DMS153 treated with DMSO at 0.1 percent for 48 hours (cell line): Measurements from ENCODE around the gene TMEM82.
A peak's percentile ranks its signal among the peaks of the same experiment; 100 is the strongest.

ENCODE experiments used
- DNase-seq: peaks from one replicate; lab custom pipeline; 2025; ENCODE audit not compliant: unreplicated experiment; lab: John Stamatoyannopoulos, UW

TMEM82 gene

DNA sequence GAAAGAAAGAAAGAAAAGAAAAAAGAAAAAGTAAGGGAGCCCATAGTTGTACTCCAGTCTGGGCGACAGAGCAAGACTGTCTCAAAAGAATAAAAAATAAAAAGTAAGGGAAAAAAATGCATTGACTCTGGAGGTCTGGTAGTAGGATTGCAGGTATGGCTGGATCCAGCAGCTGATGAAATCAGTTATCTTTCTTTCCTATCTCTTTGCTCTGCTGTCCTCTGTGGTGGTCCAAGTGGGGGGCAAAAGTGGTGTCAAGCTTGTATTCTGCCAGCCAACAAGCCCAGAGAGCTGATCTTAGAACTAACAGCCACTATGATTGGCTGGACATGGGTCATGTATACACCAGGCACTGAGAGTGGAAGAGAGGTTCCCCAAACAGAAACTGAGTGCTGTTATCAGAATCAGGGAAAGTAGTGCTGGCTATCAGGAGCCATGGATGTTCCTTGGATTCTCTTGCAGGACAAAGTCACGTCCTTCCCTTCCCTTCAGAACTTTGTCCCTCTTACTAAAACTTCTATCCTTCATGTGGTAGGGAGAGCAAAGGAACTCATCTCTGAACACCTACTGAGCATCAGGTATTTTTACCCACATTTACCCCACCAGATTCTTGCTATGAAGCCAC lies 12.8 kb downstream of the TMEM82 start:
- no peak for DNase-seq

DNA sequence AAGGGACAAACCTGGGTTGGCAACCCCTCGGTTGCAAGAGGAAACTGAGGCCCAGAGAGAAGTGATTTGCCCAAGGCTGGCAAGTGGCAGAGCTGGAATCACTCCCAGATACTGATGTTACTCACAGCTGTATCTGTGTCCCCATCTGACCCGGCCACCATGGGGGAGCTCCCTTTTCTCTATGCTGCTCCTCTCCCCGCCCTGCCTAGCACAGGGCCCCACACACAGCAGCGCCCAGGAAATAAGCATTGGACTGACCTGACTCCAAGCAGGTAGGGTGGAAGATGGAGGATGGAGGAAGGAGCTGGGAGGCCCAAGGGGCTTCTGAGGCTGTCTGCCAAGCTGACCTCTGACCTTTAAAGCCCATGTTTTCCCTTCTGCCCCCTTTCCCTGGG lies 13.3 kb downstream of the TMEM82 start:
- no peak for DNase-seq

DNA sequence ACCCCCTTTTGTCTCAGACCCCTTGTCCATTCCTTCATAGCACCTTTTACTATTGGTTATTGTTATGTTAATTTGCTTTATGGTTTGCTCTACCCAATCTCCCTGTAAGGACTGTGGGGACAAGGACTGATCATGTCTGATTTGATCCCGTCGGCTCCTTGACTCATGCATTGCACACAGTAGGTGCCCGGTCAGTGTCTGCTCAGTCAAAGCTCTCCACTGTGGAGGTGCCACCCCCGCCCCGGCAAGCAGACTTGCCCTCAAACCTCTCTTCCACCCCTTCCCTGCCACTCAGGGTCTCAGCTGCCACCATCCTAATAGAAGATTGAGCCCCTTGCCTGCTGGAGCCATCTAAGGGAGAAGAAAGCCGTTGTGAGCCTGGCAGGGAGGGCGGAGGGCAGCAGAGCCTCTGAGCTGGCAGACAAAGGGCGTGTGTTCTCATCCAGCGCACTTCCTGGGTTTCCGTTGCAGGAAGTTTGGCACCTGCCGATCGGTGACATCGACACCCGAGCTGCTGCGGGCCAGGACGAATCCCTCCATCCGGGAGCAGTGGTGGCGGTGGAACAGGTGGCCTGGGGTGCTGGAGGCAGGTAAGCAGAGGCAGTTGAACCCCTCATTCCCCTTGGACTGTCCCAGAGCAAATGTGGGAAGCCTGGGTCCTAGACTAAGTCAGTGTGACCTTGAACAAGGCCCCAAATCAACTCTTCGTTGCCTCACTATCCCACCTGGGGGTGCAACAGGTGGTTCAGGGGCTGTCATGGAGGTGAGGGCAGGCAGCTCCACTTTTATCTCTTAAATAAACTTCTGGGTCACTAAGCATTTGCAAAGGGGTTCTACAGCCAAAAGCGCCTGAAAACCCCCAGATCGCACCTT lies 14.1 kb downstream of the TMEM82 start:
- DNase-seq = peak; percentile 62

DNA sequence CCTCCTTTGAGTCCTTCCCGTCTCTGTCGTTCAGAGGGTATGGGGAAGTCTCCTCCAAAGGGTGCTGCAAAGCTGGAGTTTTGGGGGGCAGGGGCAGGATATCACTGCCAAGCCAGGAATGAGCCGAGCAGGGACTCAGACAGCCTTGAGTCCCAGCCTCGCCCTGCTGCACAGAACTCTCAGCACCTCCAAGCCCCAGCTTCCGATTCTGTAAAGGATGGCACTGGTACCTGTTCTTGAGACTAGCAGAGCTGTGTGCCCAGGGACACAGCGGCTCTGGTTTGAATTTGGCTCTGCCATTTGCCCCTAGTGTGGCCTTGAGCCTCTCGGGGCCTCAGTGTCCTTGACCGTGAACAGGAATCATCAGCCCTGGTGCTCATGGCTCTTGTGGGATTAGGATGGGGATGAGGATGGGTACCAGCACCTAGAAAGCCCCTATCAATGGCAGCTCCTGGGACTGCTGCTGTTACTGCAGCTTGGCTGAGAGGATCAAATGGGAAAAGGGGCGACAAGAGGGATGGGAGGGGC lies 14.8 kb downstream of the TMEM82 start:
- DNase-seq = no peak

DNA sequence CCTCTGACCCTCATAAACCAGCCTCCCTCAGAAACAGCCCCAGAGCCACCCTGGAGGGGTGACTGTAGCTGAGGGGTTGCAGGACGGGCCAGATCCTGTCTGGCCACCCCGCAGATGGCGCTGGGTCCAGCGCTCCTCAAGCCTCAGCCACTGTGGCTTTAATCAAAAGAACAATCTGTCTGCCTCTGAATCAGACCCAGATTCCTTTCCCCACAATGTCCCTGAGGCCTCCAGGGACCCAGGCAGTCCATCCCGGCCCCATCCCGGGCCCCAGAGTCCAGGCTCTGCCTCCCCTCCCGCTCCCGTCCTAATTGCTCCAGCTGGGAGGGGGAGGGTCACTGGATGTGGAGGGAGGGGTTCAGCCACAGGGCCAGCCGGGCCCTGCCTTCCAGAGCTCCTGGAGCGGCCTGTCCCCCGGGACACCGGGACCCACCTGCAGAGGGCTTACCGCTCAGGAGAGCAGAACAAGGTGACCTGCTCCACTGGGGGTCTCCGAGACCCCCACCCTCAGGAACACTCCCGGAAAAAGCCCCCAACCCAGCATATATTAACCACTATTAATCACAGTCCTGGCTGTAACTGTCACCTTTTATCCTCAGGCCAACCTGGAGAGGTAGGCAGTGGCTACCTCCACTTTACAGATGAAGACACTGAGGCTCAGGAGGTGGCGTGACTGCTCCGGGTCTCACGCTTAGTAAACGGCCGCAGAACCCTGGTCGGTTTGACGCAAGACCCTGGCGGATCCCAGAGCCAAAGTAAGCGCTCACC lies 15.5 kb downstream of the TMEM82 start:
- no peak for DNase-seq

DNA sequence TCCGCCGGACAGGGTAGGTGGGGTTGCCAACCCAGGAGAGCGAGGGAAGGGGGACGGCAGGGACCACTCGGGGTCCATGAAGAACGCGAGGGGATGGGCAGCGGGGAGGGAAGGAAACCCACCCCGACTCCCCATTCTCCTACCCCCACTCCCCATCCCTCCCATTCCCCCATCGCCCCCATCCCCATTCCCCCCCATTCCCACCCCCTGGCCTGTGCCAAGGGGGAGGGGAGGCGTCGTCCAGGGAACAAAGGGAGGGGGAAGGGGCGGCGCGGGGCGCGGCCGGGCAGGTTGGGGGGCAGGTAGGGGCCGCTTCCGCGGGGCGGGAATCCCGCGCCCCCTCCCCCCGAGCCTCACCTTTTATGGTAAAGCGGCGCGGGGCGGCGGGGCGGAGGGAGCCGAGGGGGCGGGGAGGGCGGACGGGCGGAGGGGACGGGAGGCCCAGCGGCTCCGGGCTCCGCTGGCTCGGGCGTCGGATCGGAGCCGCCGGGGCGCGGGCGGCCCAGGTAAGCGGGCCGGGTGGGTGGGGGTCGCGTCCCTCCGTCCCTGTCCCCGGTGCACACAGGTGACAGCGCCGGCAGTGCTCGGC lies 16.1 kb downstream of the TMEM82 start, which contains the start of gene FBLIM1:
Gene FBLIM1 (plus strand): TSS at position 453 of the 589 bp plus-strand sequence. CDS start 6,189 bp downstream, outside the sequence.
- DNase-seq = no peak

DNA sequence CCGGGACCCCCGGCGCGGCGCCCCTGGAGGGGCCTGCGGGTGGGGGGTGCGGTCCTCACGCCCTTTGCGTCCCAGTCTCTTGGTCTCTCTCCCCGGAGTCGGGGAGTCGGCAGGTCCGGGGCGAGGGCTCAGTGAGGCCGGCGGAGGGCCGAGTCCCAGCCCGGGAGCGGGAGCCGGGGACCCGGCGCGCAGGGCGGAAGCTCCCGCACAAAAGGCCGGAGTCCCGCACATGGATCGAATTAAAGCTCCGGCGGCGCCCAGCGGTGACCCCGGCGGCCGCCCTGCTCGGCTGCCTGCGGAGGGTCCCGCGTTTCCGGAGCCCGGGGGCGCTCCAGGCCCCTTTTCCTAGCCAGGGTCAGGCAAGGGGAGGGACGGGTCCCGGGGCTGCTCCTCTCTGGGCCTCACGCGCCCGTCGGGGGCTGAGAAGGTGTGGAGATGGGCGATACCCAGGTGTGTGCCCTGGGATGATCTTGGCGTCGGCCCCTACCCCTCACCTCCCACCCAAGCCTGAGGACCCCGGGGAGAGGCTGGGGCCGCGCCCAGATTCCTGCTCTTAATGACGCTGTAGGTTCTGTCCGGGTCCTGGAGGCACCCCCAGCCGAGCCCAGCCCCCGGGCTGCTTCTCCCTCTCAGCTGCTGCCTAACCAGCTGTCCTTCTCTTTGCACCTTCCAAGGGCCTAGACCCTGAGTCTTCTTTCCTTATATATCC lies 16.8 kb downstream of the TMEM82 start:
- no peak for DNase-seq

DNA sequence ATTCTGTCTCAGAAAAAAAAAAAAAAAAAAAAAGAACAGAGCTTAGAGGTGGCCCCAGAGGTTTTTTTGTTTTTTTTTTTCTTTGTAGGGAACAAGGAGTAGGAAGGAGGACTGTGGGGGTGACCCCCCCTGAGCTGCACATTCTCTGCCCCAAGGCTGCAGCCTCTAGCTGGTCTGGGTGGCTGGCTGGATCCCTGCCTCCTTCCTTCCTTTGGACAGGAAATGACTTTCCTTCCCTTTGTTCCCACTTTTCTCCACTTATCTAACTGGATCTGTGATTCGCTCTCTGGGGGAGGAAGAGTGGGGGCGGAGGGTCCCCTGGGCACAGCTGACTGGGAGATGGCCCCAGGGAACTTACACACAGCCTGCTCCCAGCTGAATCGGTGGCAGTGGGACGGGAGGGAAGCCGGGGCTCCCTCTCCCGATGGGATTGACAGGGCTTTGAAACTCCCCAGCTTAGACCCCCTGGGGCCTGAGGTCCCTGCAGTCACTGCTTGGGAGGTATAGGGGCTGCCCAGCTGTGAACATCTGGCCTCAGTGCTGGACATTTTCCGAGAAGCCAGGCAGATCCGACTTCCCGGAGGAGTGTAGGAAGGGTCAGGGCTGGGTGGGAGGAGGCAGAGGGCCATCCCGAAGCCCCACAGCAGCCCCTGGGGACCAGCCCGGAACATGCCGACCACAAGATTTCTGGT lies 18.4 kb downstream of the TMEM82 start:
- no peak for DNase-seq

DNA sequence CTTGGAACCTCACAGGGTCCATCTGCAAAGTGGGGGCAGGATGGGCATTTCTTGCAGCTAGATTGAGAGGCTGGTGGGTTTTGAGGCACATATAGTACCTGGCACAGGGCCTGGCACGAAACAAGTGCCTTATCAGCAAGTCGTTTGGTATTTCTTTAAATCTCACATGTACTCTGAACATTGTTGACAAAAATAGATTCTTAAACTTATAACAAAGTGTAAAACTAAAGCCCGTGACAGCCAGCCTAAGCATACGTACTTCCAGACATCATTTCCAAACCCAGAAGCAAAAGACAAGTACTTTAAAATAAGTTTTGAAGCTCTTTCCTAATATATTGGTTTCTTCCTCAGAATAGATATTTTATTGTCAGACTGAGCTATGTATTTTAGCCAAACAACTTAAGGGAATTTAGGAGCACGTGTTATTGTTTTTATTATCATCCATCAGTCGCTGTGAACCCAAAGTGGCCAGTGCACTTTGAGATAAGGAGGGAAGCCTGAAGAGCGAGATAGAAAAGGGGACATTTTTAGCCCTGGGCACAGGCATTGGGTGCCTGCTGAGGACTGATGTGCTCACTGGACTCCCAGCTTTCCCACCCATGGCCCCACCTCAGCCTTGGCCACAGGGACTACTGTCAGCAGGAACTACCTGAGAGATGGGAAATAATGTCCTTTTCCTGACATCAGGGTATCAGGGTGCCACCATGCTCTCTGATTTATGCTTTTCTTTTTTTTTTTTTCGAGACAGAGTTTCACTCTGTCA lies 19.2 kb downstream of the TMEM82 start:
- no peak for DNase-seq

DNA sequence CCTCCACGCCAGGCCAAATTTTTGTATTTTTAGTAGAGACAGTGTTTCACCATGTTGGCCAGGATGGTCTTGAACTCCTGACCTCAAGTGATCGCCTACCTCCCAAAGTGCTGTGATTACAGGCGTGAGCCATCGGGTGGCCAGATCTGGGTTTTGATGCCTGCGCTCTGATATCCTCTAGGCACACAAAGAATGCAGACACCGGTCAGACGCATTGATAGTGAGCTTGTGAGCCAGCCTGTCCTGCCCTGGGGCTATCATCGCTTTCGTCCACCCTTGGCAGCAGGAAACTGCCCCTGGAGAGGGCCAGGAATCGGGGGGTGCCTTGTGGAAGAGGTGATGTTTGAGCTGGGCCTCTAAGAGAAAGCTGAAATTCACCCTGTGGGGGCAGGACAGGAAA lies 20.2 kb downstream of the TMEM82 start:
- DNase-seq = no peak

DNA sequence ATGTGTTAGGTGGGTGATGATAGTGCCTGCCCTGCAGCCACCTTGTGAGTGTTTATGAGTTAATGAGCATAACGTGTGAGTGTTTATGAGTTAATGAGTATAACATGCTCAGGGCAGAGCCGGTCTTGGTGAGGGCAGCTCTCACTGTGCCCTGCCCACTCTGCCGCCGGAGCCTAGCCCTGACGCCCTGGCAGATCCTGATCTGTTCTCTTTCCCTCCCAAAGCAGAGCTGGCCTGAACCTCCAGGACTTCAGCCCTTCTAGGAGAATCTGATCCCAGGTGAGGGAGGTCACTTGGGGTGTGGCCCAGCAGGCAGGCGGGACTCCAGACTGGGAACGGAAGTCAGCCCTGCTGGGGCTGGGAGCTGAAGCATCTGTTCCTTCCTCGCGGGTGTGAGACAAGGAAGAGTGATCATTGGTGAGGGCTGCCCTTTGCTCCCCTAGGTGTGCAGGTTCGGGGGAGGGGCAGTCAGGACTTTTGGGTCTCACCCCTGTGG lies 22.0 kb downstream of the TMEM82 start:
- DNase-seq = no peak

DNA sequence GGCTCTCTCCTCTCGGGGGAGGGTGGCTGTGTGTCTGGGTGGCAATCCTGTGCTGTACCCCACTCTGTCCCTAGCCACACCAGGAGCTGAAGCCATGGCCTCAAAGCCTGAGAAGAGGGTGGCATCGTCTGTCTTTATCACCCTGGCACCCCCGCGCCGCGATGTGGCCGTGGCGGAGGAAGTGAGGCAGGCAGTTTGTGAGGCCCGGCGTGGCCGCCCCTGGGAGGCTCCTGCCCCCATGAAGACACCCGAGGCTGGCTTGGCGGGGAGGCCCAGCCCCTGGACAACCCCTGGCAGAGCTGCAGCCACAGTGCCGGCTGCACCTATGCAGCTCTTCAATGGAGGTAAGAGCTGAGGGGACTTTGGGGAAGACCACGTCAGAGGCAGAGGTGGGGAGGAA lies 22.6 kb downstream of the TMEM82 start:
- no peak for DNase-seq

DNA sequence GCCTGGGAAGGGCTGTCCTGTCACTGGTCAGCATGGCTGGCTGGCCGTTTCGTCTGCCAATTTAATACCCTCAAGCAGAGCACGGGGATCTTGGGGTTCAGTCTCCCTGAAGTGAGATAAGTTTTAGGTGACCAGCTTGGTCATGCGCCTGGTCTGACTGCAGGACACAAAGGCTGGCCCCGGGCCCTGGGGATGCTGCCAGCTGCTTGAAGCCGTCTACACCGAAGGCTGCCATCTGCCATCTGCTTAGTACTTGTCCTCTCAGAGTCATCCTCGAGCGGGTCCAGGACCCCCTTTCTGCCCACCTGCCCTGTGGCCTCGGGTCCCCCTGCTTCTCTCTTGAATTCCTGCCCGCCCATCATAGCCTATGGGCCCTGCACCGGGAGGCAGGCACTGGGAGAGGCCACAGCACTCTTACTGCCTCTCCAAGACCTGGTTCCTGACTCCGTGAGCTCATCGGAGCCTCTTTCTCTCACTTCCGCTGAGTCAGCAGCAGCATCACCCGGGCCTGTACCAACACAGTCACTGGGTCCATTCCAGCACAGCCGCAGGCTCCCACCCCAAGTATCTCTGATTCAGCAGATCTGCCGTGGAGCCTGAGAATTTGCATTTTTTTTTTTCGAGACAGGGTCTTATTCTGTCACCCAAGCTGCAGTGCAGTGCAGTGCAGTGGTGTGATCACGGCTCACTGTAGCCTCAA lies 23.3 kb downstream of the TMEM82 start:
- no peak for DNase-seq

DNA sequence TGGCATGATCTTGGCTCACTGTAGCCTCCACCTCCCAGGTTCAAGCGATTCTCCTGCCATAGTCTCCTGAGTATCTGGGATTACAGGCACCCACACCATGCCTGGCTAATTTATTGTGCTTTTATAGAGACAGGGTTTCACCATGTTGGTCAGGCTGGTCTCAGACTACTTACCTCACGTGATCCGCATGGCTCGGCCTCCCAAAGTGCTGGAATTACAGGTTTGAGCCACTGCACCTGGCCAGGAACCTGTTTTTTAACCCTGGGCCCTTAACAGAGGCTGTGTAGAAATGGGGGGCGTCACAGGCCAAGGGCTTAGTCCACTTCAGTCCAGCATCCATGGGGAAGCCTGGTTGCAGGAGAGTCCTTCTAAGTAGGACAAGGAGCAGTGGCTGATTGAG lies 25.6 kb downstream of the TMEM82 start:
- no peak for DNase-seq

DNA sequence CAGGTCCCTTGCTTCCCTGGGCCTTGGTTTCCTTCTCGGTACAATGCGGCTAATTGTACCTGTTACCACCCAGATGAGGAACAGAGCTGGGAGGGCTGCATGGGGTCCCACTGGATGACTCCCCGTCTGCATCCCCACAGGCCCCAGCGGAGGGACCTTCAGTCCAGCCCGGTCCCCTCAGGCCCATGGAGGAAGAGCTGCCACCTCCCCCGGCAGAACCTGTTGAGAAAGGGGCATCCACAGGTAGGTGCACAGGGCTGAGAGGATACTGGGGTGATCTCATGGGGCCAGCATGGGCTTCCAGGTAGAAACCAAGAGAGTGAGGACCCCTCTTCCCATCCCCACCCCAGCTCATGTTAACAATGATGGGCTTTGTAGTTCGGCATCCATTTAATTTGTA lies 26.1 kb downstream of the TMEM82 start:
- no peak for DNase-seq

DNA sequence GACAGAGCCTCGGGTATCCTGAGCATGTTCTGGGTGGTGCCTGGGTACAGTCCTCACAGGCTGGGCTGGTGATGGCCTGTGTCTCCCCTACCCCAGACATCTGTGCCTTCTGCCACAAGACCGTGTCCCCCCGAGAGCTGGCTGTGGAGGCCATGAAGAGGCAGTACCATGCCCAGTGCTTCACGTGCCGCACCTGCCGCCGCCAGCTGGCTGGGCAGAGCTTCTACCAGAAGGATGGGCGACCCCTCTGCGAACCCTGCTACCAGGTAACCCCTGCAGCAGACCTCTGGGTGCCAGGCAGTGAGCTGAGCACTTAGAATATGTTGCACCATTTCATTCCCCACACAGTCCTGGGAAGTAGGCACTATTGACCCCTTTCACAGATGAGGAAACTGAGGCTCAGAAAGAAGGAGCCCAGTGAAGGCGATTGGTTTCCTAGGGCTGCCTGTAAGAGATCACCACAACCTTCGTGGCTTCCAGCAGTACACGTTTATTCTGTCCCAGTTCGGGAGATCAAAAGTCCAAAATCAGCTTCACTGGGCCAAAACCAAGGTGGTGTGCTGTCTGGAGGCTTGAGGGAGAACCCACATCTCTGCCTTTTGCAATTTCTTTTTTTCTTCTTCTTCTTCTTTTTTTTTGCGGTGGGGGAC lies 28.1 kb downstream of the TMEM82 start:
- no peak for DNase-seq

DNA sequence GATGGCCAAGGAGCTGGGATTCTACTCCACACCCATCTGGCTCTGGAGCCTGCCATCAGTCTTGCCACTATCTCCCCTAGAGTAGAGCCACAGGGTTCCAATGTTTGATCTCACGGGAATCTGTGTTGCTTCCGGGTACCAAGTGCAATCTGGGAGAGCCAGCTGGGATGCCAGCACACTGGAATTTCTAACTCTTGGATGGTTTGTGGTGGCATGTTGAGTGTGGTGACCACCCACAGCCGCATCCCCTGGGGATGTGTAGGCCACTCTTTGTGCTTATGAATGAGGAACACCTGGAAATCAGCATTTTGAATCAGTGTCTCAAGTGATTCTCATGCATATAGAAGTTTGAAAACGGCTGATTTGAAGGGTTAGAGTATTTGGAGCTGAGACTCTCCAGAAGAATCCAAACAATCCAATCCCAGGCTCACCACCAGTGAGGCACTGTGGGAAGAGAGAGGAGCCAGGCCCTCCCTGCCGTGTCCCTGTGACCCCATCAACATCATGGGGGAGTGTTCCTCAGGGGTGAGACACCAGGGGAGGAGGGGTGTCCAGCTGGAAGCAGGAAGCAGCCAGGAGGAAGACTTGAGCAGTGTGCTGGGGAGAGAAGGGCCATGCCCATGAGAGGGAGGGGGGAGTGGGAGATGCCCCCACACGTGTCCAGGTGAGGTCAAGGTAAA lies 29.7 kb downstream of the TMEM82 start:
- no peak for DNase-seq
